Upper lobe of left lung (tissue), 4 donors: ENCODE measurements around the gene SYMPK.

Experiments
- CTCF ChIP-seq, 6 experiments: fragments of 450-650 bp in 4 of 6; fragments of 200-600 bp in 2 of 6; sonication (generic) in 2 of 6; IDR thresholded peaks; one replicate each; pipeline ENCODE4 v1.5.1; 2016 to 2019; ENCODE audit warnings: antibody characterized with exemption in 6 of 6
- POLR2A ChIP-seq, 4 donors: fragments of 450-650 bp; IDR thresholded peaks; one replicate each; pipeline ENCODE4 v1.5.1; 2016 to 2017; ENCODE audit warnings: antibody characterized with exemption in 4 of 4, mild to moderate bottlenecking in 2 of 4

DNA sequence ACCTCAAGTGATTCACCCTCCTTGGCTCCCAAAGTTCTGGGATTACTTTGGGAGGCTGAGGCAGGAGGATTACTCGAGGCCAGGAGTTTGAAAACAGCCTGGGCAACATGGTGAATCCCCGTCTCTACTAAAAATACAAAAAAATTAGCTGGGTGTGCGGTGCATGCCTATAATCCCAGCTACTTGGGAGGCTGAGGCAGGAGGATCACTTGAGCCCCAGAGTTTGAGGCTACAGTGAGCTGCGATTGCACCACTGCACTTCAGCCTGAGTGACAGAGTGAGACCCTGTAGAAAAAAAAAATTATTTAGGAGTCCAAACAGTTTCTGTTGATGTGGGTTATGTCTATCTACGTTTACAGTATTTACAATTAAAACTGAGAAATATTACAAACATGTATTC, 7.9 kb upstream of the SYMPK start:
- TF ChIP-seq CTCF (IDR thresholded peaks at IDR 0.05) (no peak), POLR2A (IDR thresholded peaks at IDR 0.05) (no peak)
